Myocyte (in vitro differentiated cells): ENCODE results near the gene NDUFV1. TPM values are rescaled to one million over a fixed set of nuclear protein-coding genes. Genes with fewer than 3 reads are reported as not detected.
"Not testable (repeated sequence)": the region's sequence is repeated elsewhere in the genome, so short reads cannot be mapped to it uniquely, and the experiment has no call there.

Source experiments
- DNase-seq: peaks from one replicate; pipeline ENCODE4 v3.0.0-alpha.2; 2012; ENCODE audit warnings: low read depth
- total RNA-seq: library from RNA; depleted of rRNA; stranded (reverse); fragments of >200 nt; gene quantifications from 2 replicates; pipeline ENCODE4 v1.2.3, GENCODE V29; 2014

Gene NDUFV1
- total RNA-seq, 1 donor from 2014 or later = 214 TPM

DNA sequence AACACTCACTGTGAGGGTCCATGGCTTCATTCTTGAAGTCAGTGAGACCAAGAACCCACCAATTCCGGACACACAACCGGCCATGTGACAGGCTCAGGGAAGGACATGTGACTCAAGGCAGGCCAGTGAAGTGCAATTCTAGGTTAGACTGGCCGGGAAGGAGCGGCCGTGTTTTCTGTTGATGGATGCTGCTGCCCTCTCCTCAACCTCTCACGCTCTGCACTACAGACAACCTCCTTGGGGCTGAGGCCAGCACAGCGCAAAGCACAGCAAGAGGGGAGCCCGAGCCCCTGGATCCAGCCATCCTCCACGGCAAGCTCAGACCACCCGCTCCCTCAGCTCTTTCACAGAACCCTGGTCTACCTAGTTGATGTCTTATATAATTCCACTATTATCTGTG lies 20.2 kb downstream of the NDUFV1 start:
- DNase-seq = no peak

DNA sequence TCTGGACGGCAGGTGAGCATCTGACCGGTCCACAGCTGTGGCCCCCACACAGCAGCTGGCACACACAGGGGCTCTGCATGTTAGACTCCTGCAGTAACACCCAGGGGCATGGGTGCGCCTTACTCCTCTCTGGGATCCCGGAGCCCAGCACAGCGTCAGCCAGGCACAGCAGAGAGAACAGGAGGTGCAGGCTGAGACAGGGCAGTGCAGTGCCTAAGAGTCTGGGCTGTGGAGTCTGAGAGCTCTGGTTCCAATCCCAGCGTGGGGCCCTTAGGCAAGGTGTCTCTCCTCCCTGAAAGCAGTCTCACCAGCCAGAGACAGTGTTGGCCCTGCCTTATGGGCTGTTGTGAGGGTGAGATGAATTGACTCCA lies 20.7 kb downstream of the NDUFV1 start:
- DNase-seq = no peak

GRCh38 chr11:67627812-67628624 lies 21.3 kb downstream of the NDUFV1 start:
- DNase-seq = no peak

GRCh38 chr11:67628710-67629385 lies 22.1 kb downstream of the NDUFV1 start:
- no peak for DNase-seq

DNA sequence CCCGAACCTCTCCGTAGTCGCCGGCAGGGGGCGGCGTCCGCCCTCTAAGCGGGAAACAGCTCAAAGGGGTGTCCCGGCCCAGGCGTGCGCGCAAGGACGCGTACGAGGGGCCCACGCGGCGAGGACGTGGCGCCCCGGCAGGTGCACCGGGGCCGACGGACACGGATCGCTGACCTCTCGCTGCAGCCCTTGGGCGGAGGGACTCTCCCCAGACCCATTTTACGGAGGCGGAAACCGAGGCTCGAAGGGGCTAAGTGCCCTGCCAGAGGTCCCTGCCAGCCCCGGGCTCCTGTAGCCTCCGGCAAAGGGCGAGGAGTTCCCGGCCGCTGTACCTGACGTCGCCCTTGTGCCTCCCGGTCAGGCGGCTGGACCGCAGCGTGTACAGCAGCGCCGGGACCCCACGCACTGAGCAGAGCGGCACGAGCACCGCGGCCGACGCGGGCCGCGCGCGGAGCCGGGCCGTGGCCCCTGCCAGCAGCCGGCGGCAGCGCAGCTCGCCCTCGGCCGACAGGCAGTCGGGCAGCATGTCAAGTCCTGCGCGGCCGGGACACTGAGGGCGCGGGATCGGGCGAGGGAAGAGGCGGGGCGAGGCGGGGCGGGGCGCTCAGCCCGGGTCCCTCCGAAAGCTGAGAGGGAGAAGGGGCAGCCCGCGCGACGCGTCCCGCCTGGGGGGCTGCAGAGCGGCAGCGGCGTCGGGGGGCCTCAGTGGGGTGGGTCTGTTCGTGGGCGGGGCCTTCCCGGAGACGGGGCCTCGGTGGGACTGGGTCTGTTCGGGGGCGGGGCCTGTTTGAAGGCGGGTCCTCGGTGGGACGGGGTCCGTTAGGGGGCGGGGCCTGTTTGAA lies 22.9 kb downstream of the NDUFV1 start, which contains the start of gene NUDT8:
TSS of gene NUDT8 (minus strand) at position 552 of the 842 bp plus-strand sequence. CDS start at position 526, 26 bp downstream.
- peak; percentile 78 for DNase-seq

DNA sequence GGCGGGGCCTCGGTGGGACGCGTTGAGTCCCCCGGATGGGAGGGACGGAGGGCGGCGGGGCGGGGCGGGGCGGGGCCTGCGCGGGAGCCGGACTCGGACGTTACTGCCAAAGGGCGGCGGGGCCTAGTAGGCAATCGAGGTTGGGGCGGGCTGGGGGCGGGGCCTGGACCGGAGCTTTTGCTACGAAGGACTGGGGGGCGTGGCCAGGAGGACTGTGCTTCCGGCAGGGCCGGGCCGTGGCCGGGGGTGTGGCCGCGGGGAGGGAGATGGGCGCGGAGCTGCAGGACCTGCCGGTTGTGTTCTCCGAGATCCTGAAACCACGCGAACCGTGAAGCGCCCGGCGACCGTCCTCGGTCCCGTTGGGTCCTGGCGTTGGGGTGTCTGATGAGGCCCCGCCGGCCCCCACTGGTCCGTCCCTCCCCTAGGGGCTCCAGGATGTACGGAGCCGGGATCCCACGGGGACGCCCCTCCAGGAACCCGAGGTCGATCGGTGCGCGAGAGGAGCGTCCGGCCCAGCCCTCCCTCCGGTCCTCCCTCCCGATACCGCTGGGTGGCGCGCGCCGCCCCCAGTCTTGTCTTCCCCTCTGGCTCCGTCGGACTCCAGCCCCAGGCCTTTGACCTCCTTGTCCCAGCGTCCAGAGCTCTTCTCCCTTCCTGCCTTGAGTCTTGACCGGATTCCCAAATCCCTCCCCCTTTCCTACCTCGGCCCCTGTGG lies 23.6 kb downstream of the NDUFV1 start:
- peak; percentile 96 for DNase-seq

- DNase-seq = no peak
These were observed 24.2 kb downstream of the NDUFV1 start for GRCh38 chr11:67630943-67631331.

GRCh38 chr11:67631411-67631810 lies 24.7 kb downstream of the NDUFV1 start:
- no peak for DNase-seq

- no peak for DNase-seq
These were observed 25.1 kb downstream of the NDUFV1 start for GRCh38 chr11:67631853-67632174.

DNA sequence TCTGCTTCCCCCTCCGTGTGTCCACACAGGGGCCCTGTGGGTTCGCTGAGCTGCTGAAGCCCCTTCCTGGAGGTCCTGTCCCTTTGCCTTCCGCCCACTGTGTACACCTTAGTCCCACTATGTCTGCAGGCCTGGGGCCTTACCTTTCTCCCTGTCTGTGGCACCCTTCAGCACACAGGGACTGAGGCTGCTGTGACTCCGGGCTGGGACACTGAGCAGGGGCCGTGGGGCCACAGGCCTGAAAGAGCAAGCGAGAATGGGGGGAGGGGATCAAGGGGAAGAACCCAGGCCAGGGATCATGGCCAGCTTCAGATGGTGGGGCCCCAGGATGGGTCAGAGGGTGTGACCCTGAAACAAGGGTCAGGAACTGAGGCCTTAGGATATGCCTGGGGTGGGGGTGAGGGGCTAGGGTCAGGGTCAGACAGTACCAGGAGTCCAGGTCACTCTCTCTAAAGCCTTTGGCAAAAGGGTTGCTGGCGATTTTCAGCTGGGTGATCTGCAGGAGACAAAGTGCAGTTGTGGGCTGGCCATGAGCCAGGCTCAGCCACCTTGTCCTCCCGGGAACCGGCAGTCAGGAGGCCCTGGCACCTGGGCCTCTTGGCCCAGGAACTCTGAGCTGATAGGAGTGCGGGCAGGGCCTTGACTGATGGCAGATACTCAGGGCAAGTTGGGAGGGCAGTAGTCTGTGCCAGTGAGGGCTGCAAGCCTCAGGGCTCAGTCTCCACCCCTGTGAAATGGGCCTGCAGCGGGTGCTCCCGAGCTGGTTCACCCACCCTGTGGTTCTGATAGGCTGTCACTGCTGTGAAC lies 25.6 kb downstream of the NDUFV1 start:
- DNase-seq = no peak

DNA sequence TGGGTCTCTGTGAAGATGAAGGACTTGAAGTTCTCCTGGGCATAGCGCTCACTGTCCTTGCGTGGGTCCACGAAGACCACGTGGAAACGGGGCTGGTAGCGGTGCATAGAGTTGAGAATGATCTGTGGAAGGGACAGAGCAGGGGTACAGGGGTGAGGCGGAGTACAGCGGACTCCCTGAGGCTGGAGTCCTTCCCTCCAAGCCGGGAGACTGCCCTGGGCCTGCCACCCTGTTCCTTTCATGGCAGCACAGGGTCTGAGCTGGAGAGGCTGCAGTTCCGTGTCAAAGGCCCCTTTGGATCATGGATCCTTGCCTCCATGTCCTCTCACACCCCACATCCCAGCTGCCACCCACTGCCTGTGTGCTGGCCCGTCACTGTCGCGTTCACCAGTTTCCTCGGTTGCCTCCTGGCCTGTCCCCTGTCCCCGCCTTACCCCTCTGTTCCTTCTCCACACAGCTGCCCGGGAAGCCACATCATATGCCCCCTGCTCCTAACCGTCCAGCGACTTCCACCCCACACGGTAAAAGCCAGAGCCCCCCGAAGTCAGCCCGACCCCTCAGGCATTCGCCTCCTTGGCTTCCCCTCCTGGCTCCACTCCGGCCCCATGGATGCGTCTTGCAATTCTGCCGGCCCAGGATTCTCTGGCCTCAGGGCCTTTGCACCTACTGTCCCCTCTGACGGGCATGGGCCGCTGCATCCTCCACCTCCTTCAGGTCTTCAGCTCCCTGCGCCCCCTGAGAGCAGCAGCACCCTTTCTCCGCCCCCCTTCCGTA lies 26.4 kb downstream of the NDUFV1 start:
- no peak for DNase-seq

- no peak for DNase-seq
These were observed 27.1 kb downstream of the NDUFV1 start for GRCh38 chr11:67633758-67634365.

DNA sequence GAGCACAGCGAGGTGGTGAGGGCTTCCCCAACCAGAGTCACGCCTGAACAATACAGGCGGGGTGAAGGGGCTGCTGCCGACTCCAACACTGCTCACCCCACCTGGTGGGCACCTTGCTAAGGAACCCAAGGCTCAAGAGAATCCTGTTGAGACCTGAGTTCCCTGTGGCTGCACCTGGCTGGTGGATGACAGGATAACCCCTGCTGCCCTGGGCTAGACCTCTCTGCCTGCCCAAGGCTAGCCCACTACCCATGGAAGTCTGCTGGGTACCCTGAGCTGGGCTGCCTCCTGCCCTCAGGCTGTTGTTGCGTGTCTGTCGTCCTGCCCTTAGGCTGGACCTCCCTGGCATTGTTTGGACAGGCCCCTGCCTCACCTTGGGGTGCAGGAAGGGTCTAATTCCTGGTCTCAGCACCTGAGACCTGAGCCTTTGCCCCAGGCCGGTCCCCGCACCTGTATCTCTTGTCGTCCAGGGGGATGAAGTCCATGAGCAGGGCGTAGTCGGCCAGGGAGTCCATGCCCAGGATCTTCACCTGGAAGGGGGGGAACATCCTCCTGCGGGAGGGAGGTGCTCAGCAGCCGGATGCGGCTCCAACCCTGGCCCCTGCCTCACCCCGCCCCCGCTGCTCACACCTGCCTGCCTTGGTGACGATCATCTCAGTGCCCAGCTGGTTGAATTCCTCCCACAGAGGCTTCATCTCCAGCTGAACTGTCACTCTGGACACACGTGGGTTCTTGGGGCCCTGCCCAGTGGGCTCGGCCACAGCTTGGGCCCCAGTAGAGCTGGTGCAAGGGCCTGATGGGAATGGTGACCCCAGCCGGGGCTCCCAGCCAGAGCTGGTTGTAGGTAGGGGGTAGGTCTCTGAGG lies 27.9 kb downstream of the NDUFV1 start:
- DNase-seq = no peak

- DNase-seq = no peak
These were observed 28.4 kb downstream of the NDUFV1 start for GRCh38 chr11:67635231-67635521.

- no peak for DNase-seq
These were observed 30.2 kb downstream of the NDUFV1 start for GRCh38 chr11:67636962-67637361.

- DNase-seq = not testable (repeated sequence)
These were observed 30.7 kb downstream of the NDUFV1 start for GRCh38 chr11:67637441-67637840.

GRCh38 chr11:67638535-67639437 lies 32.0 kb downstream of the NDUFV1 start:
- no peak for DNase-seq
